OCI-LY7 (cell line): ENCODE results near the gene SLAIN2. TPM values are rescaled to one million over a fixed set of nuclear protein-coding genes. Genes with fewer than 3 reads are reported as not detected.

Source experiments
- BruUV-seq: library from RNA; stranded (reverse); fragments of 400-500 nt; replicated peaks from 2 replicates; lab custom pipeline; 2021; lab: Mats Ljungman, UMichigan
- CTCF ChIA-PET: fragments of 300-600 bp; sonication (Branson Sonifier 250); formaldehyde crosslinking; loops from one replicate; lab custom pipeline; 2022; ENCODE audit warnings: antibody characterized with exemption; ENCODE audit not compliant: unreplicated experiment; lab: Charles Lee
- POLR2A ChIA-PET: fragments of 300-600 bp; sonication (Branson Sonifier 250); formaldehyde crosslinking; loops from one replicate; lab custom pipeline; 2022; ENCODE audit warnings: antibody characterized with exemption; lab: Charles Lee
- DNase-seq: peaks from one replicate; pipeline ENCODE4 v3.0.0-alpha.2; 2015; ENCODE audit warnings: low spot score
- H2AFZ ChIP-seq: fragments of 200-600 bp; sonication (generic), shearing (Covaris generic); 2 replicates; pipeline ENCODE4 v1.6.1; 2014; ENCODE audit warnings: mild to moderate bottlenecking, antibody characterized with exemption, low read length, moderate library complexity
- H3K27ac ChIP-seq: fragments of 200-600 bp; sonication (generic); 2 replicates; pipeline ENCODE4 v1.5.1; 2014; ENCODE audit warnings: mixed run types, low read depth, mild to moderate bottlenecking, moderate library complexity, low read length, inconsistent platforms; ENCODE audit not compliant: poor library complexity, severe bottlenecking
- H3K36me3 ChIP-seq: fragments of 200-600 bp; sonication (generic); 2 replicates; pipeline ENCODE4 v1.6.1; 2014; ENCODE audit warnings: mild to moderate bottlenecking, antibody characterized with exemption, low read length, moderate library complexity, mixed read lengths; ENCODE audit not compliant: insufficient read depth
- H3K4me1 ChIP-seq: fragments of 200-600 bp; sonication (generic); 2 replicates; pipeline ENCODE4 v1.5.1; 2014; ENCODE audit warnings: mild to moderate bottlenecking, low read length; ENCODE audit not compliant: insufficient read depth, poor library complexity, severe bottlenecking
- H3K4me2 ChIP-seq: fragments of 200-600 bp; sonication (generic); 2 replicates; pipeline ENCODE4 v1.6.1; 2014; ENCODE audit warnings: mild to moderate bottlenecking, low read length
- H3K4me3 ChIP-seq: fragments of 200-600 bp; sonication (generic); 2 replicates; pipeline ENCODE4 v1.5.1; 2014; ENCODE audit warnings: mild to moderate bottlenecking, low read depth, low read length; ENCODE audit not compliant: poor library complexity, severe bottlenecking
- H3K79me2 ChIP-seq: fragments of 200-600 bp; sonication (generic); 2 replicates; pipeline ENCODE4 v1.6.1; 2016; ENCODE audit warnings: low read depth, mild to moderate bottlenecking, low read length, moderate library complexity, mixed read lengths; ENCODE audit not compliant: insufficient read depth
- H3K9me2 ChIP-seq: fragments of 200-600 bp; sonication (generic); 2 replicates; pipeline ENCODE4 v1.6.1; 2016; ENCODE audit warnings: mild to moderate bottlenecking, low read length, mixed read lengths; ENCODE audit not compliant: insufficient read depth
- H3K9me3 ChIP-seq: fragments of 200-600 bp; sonication (generic); 2 replicates; pipeline ENCODE4 v1.6.1; 2014; ENCODE audit warnings: mild to moderate bottlenecking, mixed run types, low read length, mixed read lengths
- H4K20me1 ChIP-seq: fragments of 200-600 bp; sonication (generic); 2 replicates; pipeline ENCODE4 v1.6.1; 2014; ENCODE audit warnings: mild to moderate bottlenecking, antibody characterized with exemption, low read length, moderate library complexity, mixed read lengths; ENCODE audit not compliant: insufficient read depth
- EZH2phosphoT487 ChIP-seq: fragments of 200-600 bp; sonication (generic); IDR thresholded peaks from 2 replicates; pipeline ENCODE4 v1.6.1; 2018; ENCODE audit warnings: low read depth, borderline replicate concordance, mild to moderate bottlenecking, mixed run types, antibody characterized with exemption, low read length, moderate library complexity, mixed read lengths
- intact Hi-C: fragments of 100-400 bp; cut with micrococcal nuclease; formaldehyde crosslinking; loops from one replicate; pipeline ENCODE4 v1.10.0; 2022; ENCODE audit not compliant: unreplicated experiment
- total RNA-seq, 2 experiments: library from RNA; depleted of rRNA in 1 of 2; stranded (reverse); fragments of >200 nt in 1 of 2; shearing (Covaris generic) in 1 of 2; gene quantifications; 2 replicates each; pipeline ENCODE4 v1.2.3, GENCODE V29; 2014 to 2022
- TF ChIP-seq, protein P1 (sequence below): fragments of 200-600 bp; sonication (generic); conservative IDR thresholded peaks from 2 replicates; pipeline ENCODE4 v1.5.1; 2014; ENCODE audit warnings: mild to moderate bottlenecking, antibody characterized with exemption, low read length, moderate library complexity, mixed read lengths

Gene SLAIN2
- total RNA-seq, 2 experiments from 2014 or later: 21.1 to 40.2 TPM

DNA sequence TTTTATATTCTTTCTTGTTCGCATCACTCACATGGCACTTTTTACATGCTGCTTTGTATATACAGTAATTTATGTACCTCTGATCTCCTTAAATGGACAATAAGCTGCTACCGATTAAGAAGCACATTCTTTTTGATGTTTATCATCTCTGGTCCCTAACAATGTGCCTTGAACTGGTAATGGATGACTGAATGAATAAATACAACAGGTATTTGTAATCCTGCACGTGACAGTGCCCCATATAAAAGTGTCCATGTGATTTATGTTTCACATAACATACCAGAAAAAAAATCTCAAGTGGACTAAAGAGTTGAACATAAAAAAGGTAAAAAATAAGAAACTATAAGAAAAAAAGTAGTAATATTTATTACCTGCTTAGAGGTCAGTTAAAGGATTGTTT, 7.7 kb upstream of the SLAIN2 start:
- Histone ChIP-seq H3K36me3 (no peaks in the 10 kb centered on the region), H3K9me3 (no peaks in the 10 kb centered on the region), H3K4me1 (no peaks in the 10 kb centered on the region), H2AFZ (no peak overlapping the region), H3K9me2 (no peaks in the 10 kb centered on the region), H3K79me2 (no peaks in the 10 kb centered on the region), H3K4me3 (no peak overlapping the region), H3K27ac (no peak overlapping the region), H4K20me1 (no peaks in the 10 kb centered on the region), H3K4me2 (no peak overlapping the region)
- intact Hi-C loops: no loop called here
- no peak for DNase-seq
- TF ChIP-seq EZH2phosphoT487: no peak
- TF ChIP-seq, protein P1, sequence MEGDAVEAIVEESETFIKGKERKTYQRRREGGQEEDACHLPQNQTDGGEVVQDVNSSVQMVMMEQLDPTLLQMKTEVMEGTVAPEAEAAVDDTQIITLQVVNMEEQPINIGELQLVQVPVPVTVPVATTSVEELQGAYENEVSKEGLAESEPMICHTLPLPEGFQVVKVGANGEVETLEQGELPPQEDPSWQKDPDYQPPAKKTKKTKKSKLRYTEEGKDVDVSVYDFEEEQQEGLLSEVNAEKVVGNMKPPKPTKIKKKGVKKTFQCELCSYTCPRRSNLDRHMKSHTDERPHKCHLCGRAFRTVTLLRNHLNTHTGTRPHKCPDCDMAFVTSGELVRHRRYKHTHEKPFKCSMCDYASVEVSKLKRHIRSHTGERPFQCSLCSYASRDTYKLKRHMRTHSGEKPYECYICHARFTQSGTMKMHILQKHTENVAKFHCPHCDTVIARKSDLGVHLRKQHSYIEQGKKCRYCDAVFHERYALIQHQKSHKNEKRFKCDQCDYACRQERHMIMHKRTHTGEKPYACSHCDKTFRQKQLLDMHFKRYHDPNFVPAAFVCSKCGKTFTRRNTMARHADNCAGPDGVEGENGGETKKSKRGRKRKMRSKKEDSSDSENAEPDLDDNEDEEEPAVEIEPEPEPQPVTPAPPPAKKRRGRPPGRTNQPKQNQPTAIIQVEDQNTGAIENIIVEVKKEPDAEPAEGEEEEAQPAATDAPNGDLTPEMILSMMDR: no peak
- ChIA-PET CTCF (no interaction called here), POLR2A (interaction anchor here (0.6 to 1.4 kb wide), 5 partner anchors 8 to 153 kb away, joined by 3 to 4 read pairs (median 3); partner anchors contain the start of gene SLAIN2)
- no TSS peak for BruUV-seq

DNA sequence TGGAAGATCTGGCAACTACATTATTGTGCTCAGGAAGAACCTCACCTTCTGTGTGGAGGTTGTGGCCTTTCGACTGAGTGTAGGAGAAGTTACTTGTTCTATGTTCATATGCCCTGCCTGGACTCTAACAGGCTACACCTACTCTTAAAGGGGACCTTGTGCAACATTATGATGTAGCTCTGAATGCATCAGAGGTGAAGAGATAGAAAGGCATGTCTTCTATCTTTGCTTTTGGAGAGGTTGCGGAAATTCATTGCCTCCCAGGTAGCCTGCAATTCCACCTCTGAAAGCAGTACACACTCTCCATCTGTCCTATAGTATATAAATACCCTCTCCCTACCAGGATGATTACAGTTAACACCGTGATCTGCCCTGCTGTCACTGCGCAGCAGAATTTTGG, 7.1 kb upstream of the SLAIN2 start:
- ChIA-PET CTCF (no interaction called here), POLR2A (interaction anchor here (1.4 kb wide), 1 partner anchor 11 kb away, joined by 3 read pairs; no protein-coding TSS in a partner anchor)
- no peak for DNase-seq
- Histone ChIP-seq H3K36me3 (no peaks in the 10 kb centered on the region), H2AFZ (no peak overlapping the region), H3K9me2 (no peaks in the 10 kb centered on the region), H4K20me1 (no peaks in the 10 kb centered on the region), H3K4me3 (no peak overlapping the region), H3K4me2 (no peak overlapping the region), H3K9me3 (no peaks in the 10 kb centered on the region), H3K27ac (no peak overlapping the region), H3K79me2 (no peaks in the 10 kb centered on the region), H3K4me1 (no peaks in the 10 kb centered on the region)
- TF ChIP-seq EZH2phosphoT487: no peak
- TF ChIP-seq, protein P1: no peak
- BruUV-seq: no TSS peak
- intact Hi-C loops: no loop called here

DNA sequence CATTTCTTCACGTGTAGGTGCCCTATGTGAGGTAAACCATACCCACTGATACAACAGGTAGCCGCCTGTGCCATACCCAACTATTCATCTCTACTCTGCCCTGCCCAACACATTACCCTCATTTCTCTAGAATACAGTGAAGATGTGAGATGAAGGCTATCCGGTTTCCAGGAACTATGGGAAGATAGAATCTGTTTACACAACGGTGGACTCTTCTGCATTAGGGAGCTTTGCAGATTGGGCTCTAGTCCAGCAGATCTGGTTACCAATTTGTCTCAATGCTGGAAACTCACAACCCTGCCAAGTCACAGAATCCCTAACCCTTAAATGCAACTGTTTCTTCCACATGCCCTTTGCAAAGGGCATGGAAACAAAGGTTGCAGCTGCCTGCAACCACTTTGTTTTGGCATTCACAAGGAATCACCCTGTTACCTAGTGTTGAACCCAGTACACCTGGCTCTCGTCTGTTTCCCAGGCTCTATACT, 6.4 kb upstream of the SLAIN2 start:
- H3K4me2 ChIP-seq: no peak overlapping the region

More for the DNA sequence above, 6.4 kb upstream of the SLAIN2 start:
- H3K9me2 ChIP-seq: no peaks in the 10 kb centered on the region
- no peaks in the 10 kb centered on the region for H3K79me2 ChIP-seq
- no peak overlapping the region for H3K4me3 ChIP-seq
- ChIA-PET POLR2A (no interaction called here), CTCF (no interaction called here)
- no peak overlapping the region for H2AFZ ChIP-seq
- intact Hi-C loops: no loop called here
- no peaks in the 10 kb centered on the region for H4K20me1 ChIP-seq
- no TSS peak for BruUV-seq
- no peaks in the 10 kb centered on the region for H3K9me3 ChIP-seq
- no peaks in the 10 kb centered on the region for H3K36me3 ChIP-seq
- DNase-seq: no peak
- peaks cover 1% of the 10 kb centered on the region for H3K4me1 ChIP-seq
- no peak overlapping the region for H3K27ac ChIP-seq
- no peak for TF ChIP-seq EZH2phosphoT487
- TF ChIP-seq, protein P1: no peak
